Measurements from ENCODE around the gene AIFM1. TPM values are rescaled to one million over a fixed set of nuclear protein-coding genes. Genes with fewer than 3 reads are reported as not detected.

The AIFM1 gene
- polyA plus RNA-seq, 2 donors, result 16.3 to 22.4 TPM

- Histone ChIP-seq H3K27ac (ENCODE audit: low read depth in 2 of 2, low read length in 1 of 2) (peak overlapping the region; percentile 27 to 56), H3K4me3 (ENCODE audit: low read depth in 1 of 2, low read length in 2 of 2) (peak overlapping the region in 1 of 2 donors; percentile 8), H3K4me1 (ENCODE audit: control insufficient read depth in 2 of 2, insufficient read depth in 2 of 2, low read length in 1 of 2) (peaks cover 0 to 4% of the 10 kb centered on the region in 2 donors), H3K9me3 (ENCODE audit: control insufficient read depth in 2 of 2, insufficient read depth in 1 of 2, low read depth in 1 of 2, low read length in 1 of 2) (no peaks in the 10 kb centered on the region), H3K36me3 (ENCODE audit: control insufficient read depth in 2 of 2, insufficient read depth in 2 of 2, low read length in 1 of 2) (no peaks in the 10 kb centered on the region), H3K27me3 (ENCODE audit: control insufficient read depth in 1 of 2, insufficient read depth in 2 of 2, low read length in 2 of 2) (no peaks in the 10 kb centered on the region)
- 62 to 66% methylated on average over 13 of the region's 13 CpGs for WGBS, 2 donors
Observed at GRCh38 chrX:130086447-130087206, 79.0 kb downstream of the AIFM1 start.

GRCh38 chrX:130085551-130086446 is 79.8 kb downstream of the AIFM1 start:
- 57 to 69% methylated on average over 11 of the region's 11 CpGs for WGBS, 2 donors
- Histone ChIP-seq H3K27ac (ENCODE audit: low read depth in 2 of 2, low read length in 1 of 2) (peak overlapping the region; percentile 27 to 56), H3K9me3 (ENCODE audit: control insufficient read depth in 2 of 2, insufficient read depth in 1 of 2, low read depth in 1 of 2, low read length in 1 of 2) (no peaks in the 10 kb centered on the region), H3K4me3 (ENCODE audit: low read depth in 1 of 2, low read length in 2 of 2) (peak overlapping the region in 1 of 2 donors; percentile 8), H3K4me1 (ENCODE audit: control insufficient read depth in 2 of 2, insufficient read depth in 2 of 2, low read length in 1 of 2) (peaks cover 0 to 4% of the 10 kb centered on the region in 2 donors), H3K36me3 (ENCODE audit: control insufficient read depth in 2 of 2, insufficient read depth in 2 of 2, low read length in 1 of 2) (peaks cover 0 to 5% of the 10 kb centered on the region in 2 donors), H3K27me3 (ENCODE audit: control insufficient read depth in 1 of 2, insufficient read depth in 2 of 2, low read length in 2 of 2) (no peaks in the 10 kb centered on the region)

- Histone ChIP-seq H3K4me3 (ENCODE audit: low read depth in 1 of 2, low read length in 2 of 2) (no peak overlapping the region), H3K27me3 (ENCODE audit: control insufficient read depth in 1 of 2, insufficient read depth in 2 of 2, low read length in 2 of 2) (no peaks in the 10 kb centered on the region), H3K9me3 (ENCODE audit: control insufficient read depth in 2 of 2, insufficient read depth in 1 of 2, low read depth in 1 of 2, low read length in 1 of 2) (no peaks in the 10 kb centered on the region), H3K27ac (ENCODE audit: low read depth in 2 of 2, low read length in 1 of 2) (peak overlapping the region in 1 of 2 donors; percentile 48), H3K4me1 (ENCODE audit: control insufficient read depth in 2 of 2, insufficient read depth in 2 of 2, low read length in 1 of 2) (peaks cover 0 to 4% of the 10 kb centered on the region in 2 donors), H3K36me3 (ENCODE audit: control insufficient read depth in 2 of 2, insufficient read depth in 2 of 2, low read length in 1 of 2) (peaks cover 0 to 5% of the 10 kb centered on the region in 2 donors)
- WGBS, 2 donors, result 66 to 69% methylated on average over 9 of the region's 9 CpGs
Observed at GRCh38 chrX:130084631-130085237, 80.9 kb downstream of the AIFM1 start.

- H3K27ac ChIP-seq (ENCODE audit: low read depth in 2 of 2, low read length in 1 of 2), result no peak overlapping the region
- peaks cover 0 to 5% of the 10 kb centered on the region in 2 donors for H3K36me3 ChIP-seq (ENCODE audit: control insufficient read depth in 2 of 2, insufficient read depth in 2 of 2, low read length in 1 of 2)
- no peaks in the 10 kb centered on the region for H3K27me3 ChIP-seq (ENCODE audit: control insufficient read depth in 1 of 2, insufficient read depth in 2 of 2, low read length in 2 of 2)
- H3K4me1 ChIP-seq (ENCODE audit: control insufficient read depth in 2 of 2, insufficient read depth in 2 of 2, low read length in 1 of 2), result peaks cover 0 to 4% of the 10 kb centered on the region in 2 donors
- no peaks in the 10 kb centered on the region for H3K9me3 ChIP-seq (ENCODE audit: control insufficient read depth in 2 of 2, insufficient read depth in 1 of 2, low read depth in 1 of 2, low read length in 1 of 2)
- 74 to 77% methylated on average over 15 of the region's 15 CpGs for WGBS, 2 donors
- H3K4me3 ChIP-seq (ENCODE audit: low read depth in 1 of 2, low read length in 2 of 2), result no peak overlapping the region
Observed at GRCh38 chrX:130083656-130084382, 81.8 kb downstream of the AIFM1 start.

- WGBS, 2 donors, result 35 to 38% methylated on average over 7 of the region's 7 CpGs
Observed at GRCh38 chrX:130083107-130083490, 82.5 kb downstream of the AIFM1 start.

GRCh38 chrX:130082244-130083106 is 83.2 kb downstream of the AIFM1 start:
- Histone ChIP-seq H3K4me3 (ENCODE audit: low read depth in 1 of 2, low read length in 2 of 2) (no peak overlapping the region), H3K9me3 (ENCODE audit: control insufficient read depth in 2 of 2, insufficient read depth in 1 of 2, low read depth in 1 of 2, low read length in 1 of 2) (no peaks in the 10 kb centered on the region), H3K27ac (ENCODE audit: low read depth in 2 of 2, low read length in 1 of 2) (peak overlapping the region; percentile 25 to 33), H3K4me1 (ENCODE audit: control insufficient read depth in 2 of 2, insufficient read depth in 2 of 2, low read length in 1 of 2) (peaks cover 0 to 4% of the 10 kb centered on the region in 2 donors), H3K36me3 (ENCODE audit: control insufficient read depth in 2 of 2, insufficient read depth in 2 of 2, low read length in 1 of 2) (peaks cover 0 to 5% of the 10 kb centered on the region in 2 donors), H3K27me3 (ENCODE audit: control insufficient read depth in 1 of 2, insufficient read depth in 2 of 2, low read length in 2 of 2) (no peaks in the 10 kb centered on the region)
- WGBS, 2 donors, result 39 to 40% methylated on average over 26 to 28 of the region's 28 CpGs

More at GRCh38 chrX:130083107-130083490, 82.5 kb downstream of the AIFM1 start:
- Histone ChIP-seq H3K27me3 (ENCODE audit: control insufficient read depth in 1 of 2, insufficient read depth in 2 of 2, low read length in 2 of 2) (no peaks in the 10 kb centered on the region), H3K9me3 (ENCODE audit: control insufficient read depth in 2 of 2, insufficient read depth in 1 of 2, low read depth in 1 of 2, low read length in 1 of 2) (no peaks in the 10 kb centered on the region), H3K27ac (ENCODE audit: low read depth in 2 of 2, low read length in 1 of 2) (peak overlapping the region in 1 of 2 donors; percentile 16), H3K4me3 (ENCODE audit: low read depth in 1 of 2, low read length in 2 of 2) (no peak overlapping the region), H3K4me1 (ENCODE audit: control insufficient read depth in 2 of 2, insufficient read depth in 2 of 2, low read length in 1 of 2) (peaks cover 0 to 4% of the 10 kb centered on the region in 2 donors), H3K36me3 (ENCODE audit: control insufficient read depth in 2 of 2, insufficient read depth in 2 of 2, low read length in 1 of 2) (peaks cover 0 to 5% of the 10 kb centered on the region in 2 donors)

- no peak overlapping the region for H3K27ac ChIP-seq (ENCODE audit: low read depth in 2 of 2, low read length in 1 of 2)
- 53 to 54% methylated on average over 12 of the region's 12 CpGs for WGBS, 2 donors
Observed at GRCh38 chrX:130081421-130082045, 84.1 kb downstream of the AIFM1 start.

GRCh38 chrX:130080791-130081367 is 84.8 kb downstream of the AIFM1 start:
- H3K27ac ChIP-seq (ENCODE audit: low read depth in 2 of 2, low read length in 1 of 2), result no peak overlapping the region
- H3K36me3 ChIP-seq (ENCODE audit: control insufficient read depth in 2 of 2, insufficient read depth in 2 of 2, low read length in 1 of 2), result peaks cover 0 to 5% of the 10 kb centered on the region in 2 donors
- H3K9me3 ChIP-seq (ENCODE audit: control insufficient read depth in 2 of 2, insufficient read depth in 1 of 2, low read depth in 1 of 2, low read length in 1 of 2), result no peaks in the 10 kb centered on the region
- no peak overlapping the region for H3K4me3 ChIP-seq (ENCODE audit: low read depth in 1 of 2, low read length in 2 of 2)
- WGBS, 2 donors, result 73 to 85% methylated on average over 7 of the region's 7 CpGs
- no peaks in the 10 kb centered on the region for H3K27me3 ChIP-seq (ENCODE audit: control insufficient read depth in 1 of 2, insufficient read depth in 2 of 2, low read length in 2 of 2)
- H3K4me1 ChIP-seq (ENCODE audit: control insufficient read depth in 2 of 2, insufficient read depth in 2 of 2, low read length in 1 of 2), result peaks cover 0 to 2% of the 10 kb centered on the region in 2 donors

More at GRCh38 chrX:130081421-130082045, 84.1 kb downstream of the AIFM1 start:
- peaks cover 0 to 5% of the 10 kb centered on the region in 2 donors for H3K36me3 ChIP-seq (ENCODE audit: control insufficient read depth in 2 of 2, insufficient read depth in 2 of 2, low read length in 1 of 2)
- no peaks in the 10 kb centered on the region for H3K9me3 ChIP-seq (ENCODE audit: control insufficient read depth in 2 of 2, insufficient read depth in 1 of 2, low read depth in 1 of 2, low read length in 1 of 2)
- H3K27me3 ChIP-seq (ENCODE audit: control insufficient read depth in 1 of 2, insufficient read depth in 2 of 2, low read length in 2 of 2), result no peaks in the 10 kb centered on the region
- H3K4me1 ChIP-seq (ENCODE audit: control insufficient read depth in 2 of 2, insufficient read depth in 2 of 2, low read length in 1 of 2), result peaks cover 0 to 2% of the 10 kb centered on the region in 2 donors
- H3K4me3 ChIP-seq (ENCODE audit: low read depth in 1 of 2, low read length in 2 of 2), result no peak overlapping the region
